Breast epithelium (tissue), 4 donors: Measurements from ENCODE around the gene ARHGAP26. TPM values are rescaled to one million over a fixed set of nuclear protein-coding genes. Genes with fewer than 3 reads are reported as not detected.

Experiments used
- DNase-seq, 2 donors: peaks; one replicate each; pipeline ENCODE4 v3.0.0-alpha.2; 2019; ENCODE audit warnings: low spot score in 2 of 2
- H3K27ac ChIP-seq, 2 donors: fragments of 200-600 bp; sonication (generic) in 1 of 2; one replicate each; pipeline ENCODE4 v1.5.1; 2016 to 2019; ENCODE audit warnings: mild to moderate bottlenecking in 1 of 2
- H3K27me3 ChIP-seq, 2 donors: fragments of 200-600 bp; sonication (generic) in 1 of 2; one replicate each; pipeline versions ENCODE4 v1.5.1 to v1.6.0; 2017 to 2019; ENCODE audit warnings: control low read depth in 1 of 2, mild to moderate bottlenecking in 1 of 2
- H3K36me3 ChIP-seq: fragments of 200-600 bp; one replicate; pipeline ENCODE4 v1.5.1; 2019
- H3K4me1 ChIP-seq, 2 donors: fragments of 200-600 bp; sonication (generic); one replicate each; pipeline ENCODE4 v1.5.1; 2016 to 2019; ENCODE audit warnings: control low read depth in 1 of 2
- H3K4me3 ChIP-seq, 3 donors: fragments of 200-600 bp; sonication (generic); 1 replicate in 2 of 3; 2 replicates in 1 of 3; pipeline ENCODE4 v1.5.1; 2016 to 2019; ENCODE audit warnings: mild to moderate bottlenecking in 3 of 3, moderate library complexity in 2 of 3
- H3K9me3 ChIP-seq, 2 donors: fragments of 200-600 bp; sonication (generic) in 1 of 2; one replicate each; pipeline ENCODE4 v1.5.1; 2016 to 2019; ENCODE audit warnings: control low read depth in 1 of 2
- CTCF ChIP-seq, 3 donors: fragments of 450-650 bp; IDR thresholded peaks; one replicate each; pipeline ENCODE4 v1.5.1; 2016 to 2017; ENCODE audit warnings: antibody characterized with exemption in 3 of 3, mild to moderate bottlenecking in 3 of 3, moderate library complexity in 3 of 3
- POLR2A ChIP-seq: fragments of 450-650 bp; IDR thresholded peaks from one replicate; pipeline ENCODE4 v1.6.1; 2016; ENCODE audit warnings: antibody characterized with exemption, mild to moderate bottlenecking, moderate library complexity
- POLR2AphosphoS5 ChIP-seq, 3 donors: sonication (generic); formaldehyde crosslinking; IDR thresholded peaks; one replicate each; pipeline ENCODE4 v1.6.1; 2017; ENCODE audit warnings: antibody characterized with exemption in 3 of 3
- intact Hi-C: fragments of 100-400 bp; cut with DNase I; formaldehyde crosslinking; loops from one replicate; pipeline ENCODE4 v1.15.1; 2023; ENCODE audit warnings: low total_unique reads
- total RNA-seq, 3 donors: library from RNA; depleted of rRNA; stranded (reverse); fragments of >200 nt; gene quantifications; one replicate each; pipeline ENCODE4 v1.1.0, GENCODE V29; 2016

Gene ARHGAP26
- total RNA-seq, 3 donors from 2014 or later, result 33.1 to 89.0 (median 56.4) TPM

GRCh38 chr5:143154510-143155370 lies 384.6 kb downstream of the ARHGAP26 start:
- no peak overlapping the region for H3K4me3 ChIP-seq
- DNase-seq, result no peak
- TF ChIP-seq POLR2AphosphoS5 (IDR thresholded peaks at IDR 0.05) (no peak), CTCF (IDR thresholded peaks at IDR 0.05) (no peak), POLR2A (no peak)
- intact Hi-C loops, result no loop called here
- peak overlapping the region; percentile 52 to 69 for H3K27ac ChIP-seq
- no peaks in the 10 kb centered on the region for H3K27me3 ChIP-seq
- no peaks in the 10 kb centered on the region for H3K9me3 ChIP-seq
- H3K36me3 ChIP-seq, result no peaks in the 10 kb centered on the region
- peaks cover 3 to 28% of the 10 kb centered on the region in 2 donors for H3K4me1 ChIP-seq

GRCh38 chr5:143155455-143155854 lies 385.3 kb downstream of the ARHGAP26 start:
- Histone ChIP-seq H3K4me1 (peaks cover 3 to 28% of the 10 kb centered on the region in 2 donors), H3K4me3 (no peak overlapping the region), H3K27ac (peak overlapping the region; percentile 52 to 69), H3K27me3 (no peaks in the 10 kb centered on the region), H3K9me3 (no peaks in the 10 kb centered on the region), H3K36me3 (no peaks in the 10 kb centered on the region)
- TF ChIP-seq POLR2AphosphoS5 (IDR thresholded peaks at IDR 0.05) (no peak), CTCF (IDR thresholded peaks at IDR 0.05) (no peak), POLR2A (no peak)
- no peak for DNase-seq
- intact Hi-C loops, result no loop called here

GRCh38 chr5:143156086-143156485 lies 385.9 kb downstream of the ARHGAP26 start:
- TF ChIP-seq POLR2A, result no peak
- no peak for TF ChIP-seq CTCF (IDR thresholded peaks at IDR 0.05)
- no peak for TF ChIP-seq POLR2AphosphoS5 (IDR thresholded peaks at IDR 0.05)
- Histone ChIP-seq H3K27ac (peak overlapping the region in 1 of 2 donors; percentile 39), H3K4me1 (peaks cover 3 to 28% of the 10 kb centered on the region in 2 donors), H3K4me3 (no peak overlapping the region), H3K9me3 (no peaks in the 10 kb centered on the region), H3K27me3 (no peaks in the 10 kb centered on the region), H3K36me3 (no peaks in the 10 kb centered on the region)
- intact Hi-C loops, result no loop called here
- DNase-seq, result no peak

- H3K9me3 ChIP-seq, result no peaks in the 10 kb centered on the region
- peaks cover 3 to 28% of the 10 kb centered on the region in 2 donors for H3K4me1 ChIP-seq
- H3K4me3 ChIP-seq, result no peak overlapping the region
- peak overlapping the region in 1 of 2 donors; percentile 39 for H3K27ac ChIP-seq
- no peaks in the 10 kb centered on the region for H3K27me3 ChIP-seq
- no peak for DNase-seq
- H3K36me3 ChIP-seq, result no peaks in the 10 kb centered on the region
- intact Hi-C loops, result no loop called here
- TF ChIP-seq POLR2A (no peak), POLR2AphosphoS5 (IDR thresholded peaks at IDR 0.05) (no peak), CTCF (IDR thresholded peaks at IDR 0.05) (no peak)
Measured at GRCh38 chr5:143156572-143156971, 386.4 kb downstream of the ARHGAP26 start.

GRCh38 chr5:143159031-143159430 lies 388.9 kb downstream of the ARHGAP26 start:
- intact Hi-C loops, result no loop called here
- no peak overlapping the region for H3K4me3 ChIP-seq

More at GRCh38 chr5:143159031-143159430, 388.9 kb downstream of the ARHGAP26 start:
- no peak for DNase-seq
- Histone ChIP-seq H3K36me3 (no peaks in the 10 kb centered on the region), H3K27me3 (no peaks in the 10 kb centered on the region), H3K9me3 (no peaks in the 10 kb centered on the region), H3K27ac (no peak overlapping the region), H3K4me1 (peaks cover 3 to 16% of the 10 kb centered on the region in 2 donors)
- TF ChIP-seq POLR2AphosphoS5 (IDR thresholded peaks at IDR 0.05) (no peak), POLR2A (no peak), CTCF (IDR thresholded peaks at IDR 0.05) (no peak)
